C4-2B (cell line): ENCODE measurements around the gene KLHL2.

Experiments
- H3K27ac ChIP-seq: fragments of 450-650 bp; 2 replicates; pipeline ENCODE4 v1.5.1; 2017
- CTCF ChIP-seq: fragments of 450-650 bp; conservative IDR thresholded peaks from 2 replicates; pipeline ENCODE4 v1.5.1; 2017; ENCODE audit warnings: mild to moderate bottlenecking
- ZFX ChIP-seq: fragments of 450-650 bp; IDR thresholded peaks from 2 replicates; pipeline ENCODE4 v1.6.1; 2017

Gene KLHL2

GRCh38 chr4:165328101-165328425 is 120.7 kb downstream of the KLHL2 start:
- TF ChIP-seq ZFX (no peak; the same call in 1 of the 2 replicates), CTCF (no peak)
- H3K27ac ChIP-seq: peak overlapping the region; percentile 90

GRCh38 chr4:165328708-165329107 is 121.3 kb downstream of the KLHL2 start:
- no peak overlapping the region for H3K27ac ChIP-seq
- no peak for TF ChIP-seq CTCF
- TF ChIP-seq ZFX: no peak

GRCh38 chr4:165330071-165330470 is 122.7 kb downstream of the KLHL2 start:
- TF ChIP-seq ZFX: no peak
- no peak for TF ChIP-seq CTCF
- no peak overlapping the region for H3K27ac ChIP-seq

GRCh38 chr4:165330666-165331065 is 123.3 kb downstream of the KLHL2 start:
- TF ChIP-seq CTCF: no peak
- no peak overlapping the region for H3K27ac ChIP-seq

- TF ChIP-seq ZFX: no peak
- no peak for TF ChIP-seq CTCF
- H3K27ac ChIP-seq: no peak overlapping the region
Measured at GRCh38 chr4:165331359-165331758, 124.0 kb downstream of the KLHL2 start.

GRCh38 chr4:165331823-165332222 is 124.5 kb downstream of the KLHL2 start:
- H3K27ac ChIP-seq: no peak overlapping the region
- no peak for TF ChIP-seq ZFX
- TF ChIP-seq CTCF: no peak

GRCh38 chr4:165332502-165332901 is 125.1 kb downstream of the KLHL2 start:
- TF ChIP-seq CTCF: no peak
- no peak for TF ChIP-seq ZFX
- H3K27ac ChIP-seq: no peak overlapping the region
